ENCODE measurements around the gene MEIS3.

Gene MEIS3

GRCh38 chr19:47419030-47419783, at the start of gene MEIS3:
MEIS3 (minus strand) TSS chr19:47419527; CDS start chr19:47419081, 446 bp downstream.
- DNase-seq: no peak

- no peak for DNase-seq
Measured at GRCh38 chr19:47467914-47468313, 48.6 kb upstream of the MEIS3 start.

- no peak for DNase-seq
Measured at GRCh38 chr19:47465957-47466356, 46.6 kb upstream of the MEIS3 start.

- no peak for DNase-seq
Measured at GRCh38 chr19:47464675-47465419, 45.5 kb upstream of the MEIS3 start.

- DNase-seq: no peak
Measured at GRCh38 chr19:47461876-47462275, 42.5 kb upstream of the MEIS3 start.

- DNase-seq: no peak
Measured at GRCh38 chr19:47459477-47459876, 40.1 kb upstream of the MEIS3 start.

GRCh38 chr19:47458672-47459071, 39.3 kb upstream of the MEIS3 start:
- no peak for DNase-seq

GRCh38 chr19:47456721-47457474, 37.6 kb upstream of the MEIS3 start:
- no peak for DNase-seq

GRCh38 chr19:47450478-47450877, 31.2 kb upstream of the MEIS3 start:
- DNase-seq: no peak

- DNase-seq: no peak
Measured at GRCh38 chr19:47448360-47448727, 29.0 kb upstream of the MEIS3 start.

- peak; percentile 53 for DNase-seq
Measured at GRCh38 chr19:47447470-47448359, 28.4 kb upstream of the MEIS3 start.

- DNase-seq: peak; percentile 21
Measured at GRCh38 chr19:47446534-47447469, 27.5 kb upstream of the MEIS3 start.

GRCh38 chr19:47445937-47446402, 26.6 kb upstream of the MEIS3 start:
- peak; percentile 72 for DNase-seq

- no peak for DNase-seq
Measured at GRCh38 chr19:47445527-47445926, 26.2 kb upstream of the MEIS3 start.

GRCh38 chr19:47444388-47444821, 25.1 kb upstream of the MEIS3 start:
- DNase-seq: peak; percentile 45

GRCh38 chr19:47443331-47443730, 24.0 kb upstream of the MEIS3 start:
- DNase-seq: no peak

GRCh38 chr19:47438793-47439220, 19.5 kb upstream of the MEIS3 start:
- no peak for DNase-seq

- DNase-seq: no peak
Measured at GRCh38 chr19:47437500-47437899, 18.2 kb upstream of the MEIS3 start.

GRCh38 chr19:47436712-47437401, 17.5 kb upstream of the MEIS3 start:
- DNase-seq: peak; percentile 84

GRCh38 chr19:47435883-47436417, 16.6 kb upstream of the MEIS3 start:
- DNase-seq: no peak
